GM18502 (cell line): ENCODE measurements around the gene STYXL2.

ENCODE experiments used
- ATAC-seq: cut with Tn5 transposase; IDR thresholded peaks from one replicate; pipeline ENCODE4 v1.9.1; 2021; ENCODE audit warnings: mild to moderate bottlenecking; ENCODE audit not compliant: unreplicated experiment, poor library complexity

STYXL2 gene

DNA sequence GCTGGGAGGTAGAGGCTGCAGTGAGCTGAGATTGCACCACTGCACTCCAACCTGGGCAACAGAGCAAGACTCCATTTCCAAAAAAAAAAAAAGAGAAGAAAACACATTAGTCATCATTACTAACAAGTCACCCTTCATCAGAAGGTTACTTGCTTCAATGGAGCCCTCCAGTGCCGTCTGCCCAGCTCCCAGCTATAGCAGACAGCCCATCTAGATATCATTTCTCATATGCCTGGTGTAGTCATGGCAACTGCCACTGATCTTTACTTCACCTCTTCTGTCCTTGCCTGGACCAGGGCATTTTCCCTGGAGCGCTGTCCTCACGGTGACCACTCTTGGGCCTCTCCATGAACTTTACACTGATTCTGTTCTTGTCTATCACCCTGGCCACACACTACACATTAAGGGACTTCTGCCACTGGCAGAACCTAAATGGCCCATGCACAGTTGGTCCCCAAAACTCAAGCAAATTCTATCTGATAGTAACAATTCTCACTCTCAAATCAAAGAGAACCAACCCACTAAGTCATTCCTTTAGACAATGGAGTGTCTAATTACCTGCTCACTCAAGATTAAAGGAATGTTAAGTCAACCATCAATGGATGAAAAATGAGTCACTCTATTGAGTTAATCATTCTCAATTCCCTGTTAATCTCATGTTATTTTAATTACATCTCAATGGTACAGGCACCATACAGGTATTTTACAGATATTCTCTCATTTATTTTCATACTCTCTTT is 16.6 kb upstream of the STYXL2 start:
- no peak for ATAC-seq

DNA sequence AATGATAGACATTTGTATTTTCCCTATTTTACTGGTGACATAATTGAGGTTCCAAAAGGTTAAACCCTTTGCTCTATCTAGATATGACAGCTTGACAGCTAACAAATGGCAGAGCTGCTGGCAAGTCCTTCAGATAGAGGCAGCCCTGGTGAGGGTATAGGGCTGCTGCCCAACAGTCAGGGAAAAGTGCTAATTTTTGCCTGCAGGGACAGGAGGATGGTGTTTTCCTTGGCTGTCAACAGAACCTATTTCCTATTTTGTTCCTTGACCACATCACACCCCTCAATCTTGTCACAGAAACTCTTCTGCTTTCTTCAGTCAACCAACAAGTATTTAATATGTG is 16.0 kb upstream of the STYXL2 start:
- ATAC-seq = no peak

GRCh38 chr1:167081594-167082156 is 12.2 kb upstream of the STYXL2 start:
- ATAC-seq = no peak

DNA sequence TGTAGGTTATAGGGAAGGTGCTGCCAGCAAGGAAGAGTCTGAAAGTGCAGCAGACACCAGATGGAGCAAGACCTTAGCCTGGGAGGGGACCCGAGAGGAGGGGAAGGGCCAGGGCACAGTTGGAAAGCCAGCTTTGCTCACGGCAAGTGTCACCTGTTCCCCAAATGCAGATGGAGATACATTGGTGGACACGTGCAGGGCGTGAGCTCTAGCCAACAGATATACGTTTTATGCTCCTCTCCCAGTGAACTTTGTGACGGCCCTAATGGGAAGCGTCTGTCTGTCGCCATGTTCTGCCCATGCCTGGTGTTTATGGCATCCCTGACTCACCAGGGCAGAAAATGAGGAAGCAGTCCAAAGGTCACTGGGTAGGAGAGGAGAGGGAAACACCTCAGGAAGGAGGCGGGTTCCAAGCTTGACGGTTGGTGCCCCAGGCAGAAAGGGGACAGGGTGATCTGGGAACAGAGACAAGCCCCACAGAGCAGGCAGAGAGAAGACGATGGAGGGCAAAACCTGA is 11.3 kb upstream of the STYXL2 start:
- ATAC-seq = no peak

- ATAC-seq = no peak
Observed at GRCh38 chr1:167083066-167083665, 10.7 kb upstream of the STYXL2 start.

DNA sequence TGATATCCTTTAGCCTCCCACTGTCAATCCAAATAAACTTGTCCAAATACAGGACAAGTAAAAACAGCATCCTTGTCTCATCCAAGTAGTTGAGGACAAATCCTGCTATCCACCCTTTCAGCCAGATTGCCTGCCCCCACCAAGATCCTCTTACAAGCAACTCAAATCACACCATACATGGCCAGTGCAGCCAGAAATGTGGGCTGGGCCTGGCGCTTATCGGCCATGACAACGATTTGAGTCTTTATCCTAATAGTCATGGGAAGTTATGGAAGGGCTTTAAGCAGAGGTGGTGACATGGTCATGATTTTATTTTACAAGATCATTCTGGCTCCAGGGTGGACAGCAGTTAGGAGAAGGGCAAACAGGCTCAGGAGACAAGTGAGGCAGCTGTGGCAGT is 10.0 kb upstream of the STYXL2 start:
- ATAC-seq = no peak

- no peak for ATAC-seq
Observed at GRCh38 chr1:167084757-167085156, 9.1 kb upstream of the STYXL2 start.

GRCh38 chr1:167086033-167086432 is 7.8 kb upstream of the STYXL2 start:
- ATAC-seq = no peak

DNA sequence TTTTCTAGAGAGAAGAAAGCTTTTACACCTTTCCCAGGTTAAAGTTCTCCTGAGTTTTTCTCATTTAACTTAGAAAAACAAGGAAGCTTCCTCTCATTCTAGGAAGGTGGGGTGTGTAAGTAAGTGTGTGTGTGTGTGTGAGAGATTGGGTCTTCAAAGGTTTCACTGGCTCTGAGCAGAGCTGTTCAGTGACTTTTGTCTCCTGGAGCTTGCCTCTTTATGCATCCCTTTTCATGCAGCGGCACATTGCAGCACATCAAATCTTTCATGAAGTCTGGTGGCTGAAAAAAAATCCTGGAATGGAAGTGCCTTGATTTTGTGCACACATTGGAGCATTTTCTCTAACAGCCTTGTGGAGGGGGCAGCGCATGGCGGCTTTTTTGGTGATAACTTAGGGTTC is 7.1 kb upstream of the STYXL2 start:
- no peak for ATAC-seq

- no peak for ATAC-seq
Observed at GRCh38 chr1:167088746-167089417, 5.0 kb upstream of the STYXL2 start.

DNA sequence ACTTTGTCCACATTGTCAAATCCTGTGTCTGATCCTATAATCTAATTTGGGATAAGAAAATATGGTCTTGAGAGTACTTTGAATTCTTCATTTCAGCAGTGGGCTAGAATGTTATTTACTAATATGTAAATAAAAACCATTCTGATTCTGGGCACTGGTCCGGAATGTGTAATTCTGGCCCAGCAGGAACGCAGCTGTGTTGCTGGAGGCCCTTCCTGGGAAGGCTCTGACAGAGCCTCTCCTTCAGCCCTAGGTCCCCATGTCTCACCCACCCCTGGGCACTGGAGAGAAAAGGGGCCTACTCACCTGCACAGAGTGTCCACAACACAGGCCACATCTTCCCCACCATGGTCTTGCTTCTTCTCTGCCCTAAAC is 3.9 kb upstream of the STYXL2 start:
- ATAC-seq = no peak

DNA sequence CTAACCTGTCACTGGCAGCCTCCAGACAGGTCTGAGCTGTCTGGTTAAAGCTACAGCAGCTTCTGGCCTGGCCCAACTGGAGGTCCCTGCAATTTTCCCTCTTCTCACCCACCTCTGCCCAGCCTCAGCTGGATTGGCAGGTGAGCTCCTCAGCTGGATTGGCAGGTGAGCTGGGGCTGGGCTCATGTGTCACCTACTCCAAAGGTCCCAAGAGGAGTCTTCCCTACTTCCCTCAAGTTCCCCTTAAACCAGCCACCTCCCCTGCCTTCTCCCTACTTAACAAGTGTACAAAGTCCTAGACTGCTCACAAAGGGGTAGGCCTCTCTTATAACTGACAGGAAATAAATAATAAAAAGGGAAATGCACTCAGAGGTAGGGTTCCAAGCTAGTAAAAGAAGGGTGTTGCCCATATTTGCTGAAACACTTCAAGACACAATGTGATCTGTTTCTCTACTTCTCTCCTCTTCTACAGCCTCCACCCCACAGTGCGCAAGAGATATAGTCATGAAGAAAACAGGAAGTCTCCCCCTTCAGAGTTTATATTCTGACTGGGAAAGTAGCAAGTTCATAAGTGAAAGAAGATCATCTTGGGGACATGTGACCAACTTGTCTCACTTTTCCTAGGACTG is 3.4 kb upstream of the STYXL2 start, which contains the start of gene GPA33:
Gene GPA33 (minus strand): TSS at position 64 of the 629 bp plus-strand sequence. CDS start 90 bp downstream, outside the sequence.
- peak; percentile 83 for ATAC-seq

GRCh38 chr1:167092653-167093052 is 1.2 kb upstream of the STYXL2 start:
- ATAC-seq = no peak

- no peak for ATAC-seq
Observed at GRCh38 chr1:167094690-167095089, 815 bp downstream of the STYXL2 start.

DNA sequence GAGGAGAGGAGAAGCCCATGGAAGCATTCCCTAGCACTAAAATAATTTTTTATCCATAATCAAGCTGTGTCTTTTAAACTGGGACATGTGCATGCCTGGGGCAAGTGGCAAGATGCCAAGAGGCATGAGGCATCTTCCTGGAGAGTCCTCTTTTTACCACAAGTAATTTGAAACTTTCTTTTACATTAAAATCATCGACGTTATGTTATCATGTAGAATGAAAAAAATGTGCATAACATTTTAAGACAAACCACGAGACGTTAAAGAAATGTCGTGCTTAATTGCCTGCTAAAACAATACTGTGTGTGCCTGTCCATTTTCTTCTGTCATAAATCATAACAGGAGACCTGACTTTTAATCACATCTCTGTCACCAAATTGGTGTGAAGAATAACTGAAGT is 1.5 kb downstream of the STYXL2 start:
- ATAC-seq = no peak

GRCh38 chr1:167099851-167100250 is 6.0 kb downstream of the STYXL2 start:
- ATAC-seq = no peak

- no peak for ATAC-seq
Observed at GRCh38 chr1:167100730-167101129, 6.9 kb downstream of the STYXL2 start.

DNA sequence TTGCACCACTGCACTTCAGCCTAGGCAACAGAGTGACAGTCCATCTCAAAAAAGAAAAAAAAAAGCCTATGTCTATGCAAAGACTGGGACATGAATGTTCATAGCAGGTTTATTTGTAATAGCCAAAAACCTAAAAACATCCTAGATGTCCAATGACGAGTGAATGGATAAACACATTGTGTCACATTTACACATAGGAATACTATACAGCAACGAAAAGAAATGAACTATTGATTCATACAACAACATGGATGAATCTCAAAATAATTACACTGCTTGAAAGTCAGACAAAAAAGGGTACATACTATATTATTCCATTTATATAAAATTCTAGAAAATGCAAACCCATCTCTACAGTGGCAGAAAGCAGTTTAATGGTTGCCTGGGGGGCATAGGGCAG is 7.9 kb downstream of the STYXL2 start:
- no peak for ATAC-seq

GRCh38 chr1:167102906-167103573 is 9.2 kb downstream of the STYXL2 start:
- no peak for ATAC-seq

DNA sequence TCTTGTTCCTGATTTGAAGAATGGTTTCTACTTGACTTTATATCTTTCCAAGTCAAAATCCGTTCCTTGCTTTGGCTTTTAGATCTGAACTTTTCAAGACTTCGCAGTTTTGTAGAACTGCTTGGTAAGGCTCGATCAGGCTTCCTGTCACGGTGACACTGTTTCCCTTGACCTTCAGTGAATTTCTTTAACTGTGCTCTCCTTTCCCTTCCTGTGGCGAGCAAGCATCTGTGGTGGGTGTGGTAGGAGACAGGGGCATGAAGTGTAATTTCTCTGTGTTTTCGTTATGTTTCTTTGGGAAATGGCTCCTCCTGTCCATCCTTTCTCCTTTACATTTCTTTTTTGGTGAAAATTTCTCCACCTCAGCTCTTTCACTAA is 10.4 kb downstream of the STYXL2 start:
- no peak for ATAC-seq
